Measurements from ENCODE around the gene NXNL1.
A peak's percentile ranks its signal among the peaks of the same experiment; 100 is the strongest.

The NXNL1 gene

GRCh38 chr19:17415121-17415520 lies 45.6 kb downstream of the NXNL1 start:
- DNase-seq: no peak

GRCh38 chr19:17414097-17414496 lies 46.6 kb downstream of the NXNL1 start:
- no peak for DNase-seq

- DNase-seq: no peak
These were observed 48.9 kb downstream of the NXNL1 start for GRCh38 chr19:17411801-17412200.

- no peak for DNase-seq
These were observed 50.7 kb downstream of the NXNL1 start for GRCh38 chr19:17409990-17410389.

- DNase-seq: no peak
These were observed 53.9 kb downstream of the NXNL1 start for GRCh38 chr19:17406887-17407196.

GRCh38 chr19:17406046-17406886 lies 54.5 kb downstream of the NXNL1 start:
- DNase-seq: peak; percentile 62

Measured in GF-D8 (cell line).